ENCODE results near the gene MYO1D. TPM values are rescaled to one million over a fixed set of nuclear protein-coding genes. Genes with fewer than 3 reads are reported as not detected.
A peak's percentile ranks its signal among the peaks of the same experiment; 100 is the strongest.
"Not testable (repeated sequence)": the region's sequence is repeated elsewhere in the genome, so short reads cannot be mapped to it uniquely, and the experiment has no call there.

The MYO1D gene
- total and polyA plus RNA-seq, 2 donors (not counting 3 experiments of a cell fraction or from before 2014, with no cell fraction given), result 37.8 to 85.5 TPM

DNA sequence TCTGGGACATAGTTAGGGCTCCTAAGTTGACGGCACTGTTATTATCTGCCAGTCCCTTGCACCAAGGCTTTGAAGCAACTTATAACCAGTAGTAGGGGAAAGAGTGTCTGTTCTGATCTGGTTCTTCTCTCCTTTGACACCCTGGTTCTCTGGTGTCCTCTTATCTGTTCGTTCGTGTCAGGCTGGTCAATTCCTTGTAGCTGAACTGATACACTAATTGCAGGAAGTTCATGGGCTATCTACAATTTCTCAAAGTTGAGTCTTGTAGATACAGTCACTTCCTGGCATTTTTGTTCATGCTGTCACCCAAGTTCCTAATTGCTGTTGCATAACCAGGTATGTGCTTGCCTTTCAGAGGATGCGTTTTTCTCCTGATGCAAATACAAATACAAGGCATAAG, 17.3 kb upstream of the MYO1D start:
- no peaks in the 10 kb centered on the region for H3K79me2 ChIP-seq (ENCODE audit: control insufficient read depth, insufficient read depth, low read length)
- peaks cover 0 to 3% of the 10 kb centered on the region in 2 experiments for H3K27me3 ChIP-seq (ENCODE audit: control insufficient read depth in 2 of 2, insufficient read depth in 2 of 2, low read length in 2 of 2)
- no peak overlapping the region for H3K4me3 ChIP-seq (replicated peaks in 1 of 3; ENCODE audit: insufficient read depth in 1 of 3, low read depth in 1 of 3, low read length in 3 of 3)
- no peaks in the 10 kb centered on the region for H3K36me3 ChIP-seq (ENCODE audit: control insufficient read depth in 2 of 2, extremely low read depth in 1 of 2, insufficient read depth in 2 of 2, low read length in 2 of 2)
- H3K9me3 ChIP-seq (replicated peaks; ENCODE audit: control insufficient read depth, insufficient read depth, low read length), result no peaks in the 10 kb centered on the region
- BruUV-seq (replicated peaks), result no TSS peak
- intact Hi-C loops (cut with micrococcal nuclease), result no loop called here
- CTCF ChIA-PET, result interaction anchor here (1.0 to 2.2 kb wide), 3 partner anchors 16 to 111 kb away, joined by 3 to 12 read pairs (median 3); partner anchors contain the start of gene MYO1D
- no peaks in the 10 kb centered on the region for H3K4me1 ChIP-seq (ENCODE audit: control insufficient read depth, extremely low read depth, insufficient read depth, low read length)
- dilution Hi-C loops (cut with MboI; ENCODE audit: extremely low pct_ligation_motif_present, low sequenced_read_pairs), result no loop called here
- no peak overlapping the region for H2AFZ ChIP-seq (ENCODE audit: low read depth, low read length)
- FAIRE-seq, result peak; percentile 12
- H3K9ac ChIP-seq (replicated peaks; ENCODE audit: extremely low read depth, insufficient read depth, low read length), result no peak overlapping the region
- H3K27ac ChIP-seq (ENCODE audit: insufficient read depth, low read depth, low read length), result no peak overlapping the region
- POLR2A ChIA-PET, result no interaction called here
- no peak overlapping the region for H3K4me2 ChIP-seq (ENCODE audit: insufficient read depth, low read length)
- no peaks in the 10 kb centered on the region for H4K20me1 ChIP-seq (replicated peaks; ENCODE audit: control insufficient read depth, extremely low read depth, insufficient read depth, low read length)
- TF ChIP-seq EZH2 (IDR thresholded peaks at IDR 0.05; ENCODE audit: borderline replicate concordance, low read depth, low read length, severe bottlenecking), result no peak
- no peak for TF ChIP-seq MYC (IDR thresholded peaks at IDR 0.05; ENCODE audit: low read depth, low read length)
- no peak for TF ChIP-seq POLR2A (IDR thresholded peaks at IDR 0.05; ENCODE audit: low read depth, low read length)
- TF ChIP-seq GATA2 (IDR thresholded peaks at IDR 0.05; ENCODE audit: insufficient read depth, insufficient read length, low read depth, low read length), result peak; percentile 64
- TF ChIP-seq JUN (IDR thresholded peaks at IDR 0.05; ENCODE audit: borderline replicate concordance, insufficient read depth, insufficient read length, low read depth), result no peak
- TF ChIP-seq, protein P1, sequence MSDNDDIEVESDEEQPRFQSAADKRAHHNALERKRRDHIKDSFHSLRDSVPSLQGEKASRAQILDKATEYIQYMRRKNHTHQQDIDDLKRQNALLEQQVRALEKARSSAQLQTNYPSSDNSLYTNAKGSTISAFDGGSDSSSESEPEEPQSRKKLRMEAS (IDR thresholded peaks at IDR 0.05; ENCODE audit: insufficient read depth, insufficient read length), result no peak
- peak; percentile 11 for TF ChIP-seq FOS (IDR thresholded peaks at IDR 0.05; ENCODE audit: borderline replicate concordance, insufficient read depth, low read length)
- DNase-seq (ENCODE audit: low read depth, low spot score), result no peak
- no peaks in the 10 kb centered on the region for H3K9me1 ChIP-seq (replicated peaks; ENCODE audit: control insufficient read depth, extremely low read depth, insufficient read depth, low read length)

DNA sequence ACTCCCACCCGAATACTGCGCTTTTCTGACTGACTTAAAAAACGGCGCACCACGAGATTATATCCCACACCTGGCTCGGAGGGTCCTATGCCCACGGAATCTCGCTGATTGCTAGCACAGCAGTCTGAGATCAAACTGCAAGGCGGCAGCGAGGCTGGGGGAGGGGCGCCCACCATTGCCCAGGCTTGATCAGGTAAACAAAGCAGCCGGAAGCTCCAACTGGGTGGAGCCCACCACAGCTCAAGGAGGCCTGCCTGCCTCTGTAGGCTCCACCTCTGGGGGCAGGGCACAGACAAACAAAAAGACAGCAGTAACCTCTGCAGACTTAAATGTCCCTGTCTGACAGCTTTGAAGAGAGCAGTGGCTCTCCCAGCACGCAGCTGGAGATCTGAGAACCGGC, 10.5 kb upstream of the MYO1D start:
- H3K79me2 ChIP-seq (ENCODE audit: control insufficient read depth, insufficient read depth, low read length); H3K27me3 ChIP-seq (ENCODE audit: control insufficient read depth in 2 of 2, insufficient read depth in 2 of 2, low read length in 2 of 2); H3K4me1 ChIP-seq (ENCODE audit: control insufficient read depth, extremely low read depth, insufficient read depth, low read length); H2AFZ ChIP-seq (ENCODE audit: low read depth, low read length); DNase-seq (ENCODE audit: low read depth, low spot score); H3K27ac ChIP-seq (ENCODE audit: insufficient read depth, low read depth, low read length); intact Hi-C loops (cut with micrococcal nuclease); POLR2A ChIA-PET; H3K36me3 ChIP-seq (ENCODE audit: control insufficient read depth in 2 of 2, extremely low read depth in 1 of 2, insufficient read depth in 2 of 2, low read length in 2 of 2); H3K4me2 ChIP-seq (ENCODE audit: insufficient read depth, low read length); dilution Hi-C loops (cut with MboI; ENCODE audit: extremely low pct_ligation_motif_present, low sequenced_read_pairs); BruUV-seq (replicated peaks); H3K9me3 ChIP-seq (replicated peaks; ENCODE audit: control insufficient read depth, insufficient read depth, low read length); H3K9me1 ChIP-seq (replicated peaks; ENCODE audit: control insufficient read depth, extremely low read depth, insufficient read depth, low read length); H4K20me1 ChIP-seq (replicated peaks; ENCODE audit: control insufficient read depth, extremely low read depth, insufficient read depth, low read length); H3K4me3 ChIP-seq (replicated peaks in 1 of 3; ENCODE audit: insufficient read depth in 1 of 3, low read depth in 1 of 3, low read length in 3 of 3); H3K9ac ChIP-seq (replicated peaks; ENCODE audit: extremely low read depth, insufficient read depth, low read length); FAIRE-seq: not testable (repeated sequence)
- CTCF ChIA-PET, result interaction anchor here (2.7 kb wide), 1 partner anchor 104 kb away, joined by 13 read pairs; no protein-coding TSS in a partner anchor

DNA sequence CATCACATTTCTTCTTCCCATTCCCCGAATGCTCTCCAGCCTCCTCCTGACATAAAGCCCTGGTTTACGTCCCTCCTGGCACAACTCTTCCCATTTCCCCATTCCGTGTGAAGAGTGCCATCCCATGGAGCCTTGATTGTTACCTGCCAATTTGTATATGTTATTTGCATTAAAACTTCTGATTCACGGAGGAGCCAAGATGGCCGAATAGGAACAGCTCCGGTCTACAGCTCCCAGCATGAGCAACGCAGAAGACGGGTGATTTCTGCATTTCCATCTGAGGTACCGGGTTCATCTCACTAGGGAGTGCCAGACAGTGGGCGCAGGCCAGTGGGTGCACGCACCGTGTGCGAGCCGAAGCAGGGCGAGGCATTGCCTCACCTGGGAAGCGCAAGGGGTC, 10.0 kb upstream of the MYO1D start:
- dilution Hi-C loops (cut with MboI; ENCODE audit: extremely low pct_ligation_motif_present, low sequenced_read_pairs); BruUV-seq (replicated peaks): not testable (repeated sequence)
- CTCF ChIA-PET, result interaction anchor here (2.4 to 2.7 kb wide), 2 partner anchors 10 to 104 kb away, joined by 13 to 20 read pairs; partner anchors contain the start of gene MYO1D

More for the DNA sequence above, 10.0 kb upstream of the MYO1D start:
- H3K36me3 ChIP-seq (ENCODE audit: control insufficient read depth in 2 of 2, extremely low read depth in 1 of 2, insufficient read depth in 2 of 2, low read length in 2 of 2); POLR2A ChIA-PET; H3K9me3 ChIP-seq (replicated peaks; ENCODE audit: control insufficient read depth, insufficient read depth, low read length); H3K4me1 ChIP-seq (ENCODE audit: control insufficient read depth, extremely low read depth, insufficient read depth, low read length); H3K4me3 ChIP-seq (replicated peaks in 1 of 3; ENCODE audit: insufficient read depth in 1 of 3, low read depth in 1 of 3, low read length in 3 of 3); H3K27me3 ChIP-seq (ENCODE audit: control insufficient read depth in 2 of 2, insufficient read depth in 2 of 2, low read length in 2 of 2); H3K9ac ChIP-seq (replicated peaks; ENCODE audit: extremely low read depth, insufficient read depth, low read length); H3K27ac ChIP-seq (ENCODE audit: insufficient read depth, low read depth, low read length); DNase-seq (ENCODE audit: low read depth, low spot score); H3K79me2 ChIP-seq (ENCODE audit: control insufficient read depth, insufficient read depth, low read length); H4K20me1 ChIP-seq (replicated peaks; ENCODE audit: control insufficient read depth, extremely low read depth, insufficient read depth, low read length); H3K9me1 ChIP-seq (replicated peaks; ENCODE audit: control insufficient read depth, extremely low read depth, insufficient read depth, low read length); intact Hi-C loops (cut with micrococcal nuclease); FAIRE-seq; H3K4me2 ChIP-seq (ENCODE audit: insufficient read depth, low read length); H2AFZ ChIP-seq (ENCODE audit: low read depth, low read length): not testable (repeated sequence)
